GM23248 (cell line): ENCODE measurements around the gene ADAMTSL1. TPM values are rescaled to one million over a fixed set of nuclear protein-coding genes. Genes with fewer than 3 reads are reported as not detected.
A peak's percentile ranks its signal among the peaks of the same experiment; 100 is the strongest.

Experiments used
- DNase-seq: peaks from one replicate; pipeline ENCODE4 v3.0.0-alpha.2; 2015
- H2AFZ ChIP-seq: fragments of 200-600 bp; sonication (generic); 2 replicates; pipeline ENCODE4 v1.6.1; 2016; ENCODE audit warnings: antibody characterized with exemption
- H3F3A ChIP-seq: fragments of 200-600 bp; sonication (generic); 2 replicates; pipeline ENCODE4 v1.6.1; 2016; ENCODE audit warnings: mild to moderate bottlenecking, antibody characterized with exemption, mixed run types; ENCODE audit not compliant: insufficient read depth
- H3K27ac ChIP-seq: fragments of 200-600 bp; sonication (generic); 2 replicates; pipeline ENCODE4 v1.5.1; 2016; ENCODE audit warnings: mild to moderate bottlenecking
- H3K27me3 ChIP-seq: fragments of 200-600 bp; sonication (generic); replicated peaks from 2 replicates; pipeline ENCODE4 v1.6.1; 2016; ENCODE audit warnings: mild to moderate bottlenecking; ENCODE audit not compliant: insufficient read depth
- H3K36me3 ChIP-seq: fragments of 200-600 bp; sonication (generic); 2 replicates; pipeline ENCODE4 v1.6.1; 2016; ENCODE audit warnings: low read depth, mild to moderate bottlenecking
- H3K4me1 ChIP-seq: fragments of 200-600 bp; sonication (generic); 2 replicates; pipeline ENCODE4 v1.6.1; 2016; ENCODE audit warnings: mild to moderate bottlenecking; ENCODE audit not compliant: insufficient read depth
- H3K4me2 ChIP-seq: fragments of 200-600 bp; sonication (generic); one replicate; pipeline ENCODE4 v1.6.1; 2016; ENCODE audit warnings: mild to moderate bottlenecking; ENCODE audit not compliant: unreplicated experiment
- H3K4me3 ChIP-seq: fragments of 200-600 bp; sonication (generic); 2 replicates; pipeline ENCODE4 v1.5.1; 2016; ENCODE audit warnings: mild to moderate bottlenecking
- H3K79me2 ChIP-seq: fragments of 200-600 bp; sonication (generic); 2 replicates; pipeline ENCODE4 v1.6.1; 2016; ENCODE audit warnings: mild to moderate bottlenecking; ENCODE audit not compliant: insufficient read depth
- H3K9ac ChIP-seq: fragments of 200-600 bp; sonication (generic); 2 replicates; pipeline ENCODE4 v1.6.1; 2016; ENCODE audit warnings: mild to moderate bottlenecking
- H3K9me2 ChIP-seq: fragments of 200-600 bp; sonication (generic); 2 replicates; pipeline ENCODE4 v1.6.1; 2016; ENCODE audit warnings: mixed run types, mild to moderate bottlenecking, moderate library complexity; ENCODE audit not compliant: insufficient read depth
- H3K9me3 ChIP-seq: fragments of 200-600 bp; sonication (generic); one replicate; pipeline ENCODE4 v1.6.1; 2017; ENCODE audit warnings: low read depth
- H4K20me1 ChIP-seq: fragments of 200-600 bp; sonication (generic); 2 replicates; pipeline ENCODE4 v1.6.0; 2016; ENCODE audit not compliant: insufficient read depth
- EZH2 ChIP-seq: fragments of 200-600 bp; sonication (generic); IDR thresholded peaks from 2 replicates; pipeline ENCODE4 v1.6.1; 2018; ENCODE audit warnings: antibody characterized with exemption, mild to moderate bottlenecking; ENCODE audit not compliant: insufficient read depth, poor library complexity, severe bottlenecking
- EZH2phosphoT487 ChIP-seq: fragments of 200-600 bp; sonication (generic); IDR thresholded peaks from 2 replicates; pipeline ENCODE4 v1.6.1; 2018; ENCODE audit warnings: antibody characterized with exemption, moderate library complexity, mild to moderate bottlenecking, low read depth; ENCODE audit not compliant: insufficient read depth
- WGBS, 2 experiments: methylation state at CpG; one replicate each; pipeline ENCODE4 v1.1.6; 2015 to 2017; ENCODE audit warnings: low lambda C conversion rate in 2 of 2, low coverage in 1 of 2; ENCODE audit errors: missing lambda C conversion rate in 2 of 2; 5-methylcytosine and 5-hydroxymethylcytosine counted together
- in situ Hi-C: fragments of 300-500 bp; cut with MboI; formaldehyde crosslinking; loops from 2 replicates; pipeline ENCODE4 v1.15.0; 2020
- polyA plus RNA-seq: library from polyadenylated mRNA; unstranded; fragments of >200 nt; fragmentation: Nextera tagmentation; extraction: Ambion mirVana; gene quantifications from 2 replicates; pipeline ENCODE4 v1.2.1, GENCODE V29; 2016
- total RNA-seq: library from RNA; depleted of rRNA; stranded (reverse); fragments of >200 nt; shearing (Covaris generic); gene quantifications from 2 replicates; pipeline ENCODE4 v1.2.3, GENCODE V29; 2014

Gene ADAMTSL1
- total and polyA plus RNA-seq, 2 experiments from 2014 or later, result 77.0 to 273 TPM

DNA sequence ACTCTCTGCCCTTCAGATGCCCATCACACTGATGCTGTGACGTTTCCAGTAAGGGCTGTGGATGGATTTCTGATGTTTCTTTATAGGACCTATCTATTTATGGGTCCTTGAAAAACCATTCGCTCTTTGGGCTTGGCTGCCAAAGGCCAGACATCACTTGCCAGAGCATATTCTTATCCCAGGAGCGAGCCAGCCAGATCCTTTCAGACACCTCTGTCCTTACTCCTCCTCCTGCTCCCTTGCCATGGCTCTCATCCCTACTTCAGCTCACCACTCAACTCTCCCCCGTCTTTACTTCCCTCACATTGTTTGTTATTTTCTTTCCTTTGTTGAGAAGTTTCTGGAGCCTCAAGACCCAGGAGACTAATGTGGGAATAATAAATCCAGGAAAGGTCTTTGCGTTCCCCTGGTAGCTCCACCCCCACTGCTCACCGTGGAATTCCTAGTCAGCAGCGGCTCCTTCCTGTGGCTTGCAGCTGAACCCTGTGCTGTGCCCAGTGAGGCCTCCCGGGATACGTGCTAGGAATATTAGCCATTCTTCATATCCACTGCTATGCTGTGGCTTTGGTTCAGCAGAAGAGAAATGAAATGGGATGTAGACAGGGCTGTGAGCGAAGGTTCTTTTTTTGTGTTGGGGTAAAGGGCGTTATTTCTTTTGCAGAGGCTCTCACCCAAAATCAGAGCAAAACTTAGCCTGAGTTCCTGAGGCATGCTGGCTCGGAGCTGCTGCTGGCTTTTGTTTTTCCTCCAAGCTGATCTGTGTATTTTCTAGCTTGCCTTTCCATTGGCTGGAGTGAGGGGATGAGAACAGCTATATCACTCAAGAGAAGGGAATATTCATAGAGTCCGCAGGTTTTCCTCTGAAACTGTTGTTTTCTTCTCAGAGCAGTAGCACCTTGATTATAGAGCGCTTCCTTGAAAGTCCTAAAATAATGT lies 387.9 kb downstream of the ADAMTSL1 start:
- Histone ChIP-seq H3F3A (peaks cover 70% of the 10 kb centered on the region), H3K9ac (peak overlapping the region; percentile 12; the same call in 1 of the 2 replicates), H3K36me3 (peaks cover 25% of the 10 kb centered on the region), H3K4me1 (peaks cover 61% of the 10 kb centered on the region), H3K4me2 (peak overlapping the region; percentile 32), H4K20me1 (0 out of 2 replicates have a peak, but pooled peaks cover 5% of the 10 kb centered on the region), H3K79me2 (peaks cover 9% of the 10 kb centered on the region; the same call in 1 of the 2 replicates), H3K4me3 (no peak overlapping the region; the same call in 1 of the 2 replicates), H3K27ac (peak overlapping the region; percentile 11; the same call in 1 of the 2 replicates), H3K9me2 (no peaks in the 10 kb centered on the region), H2AFZ (no peak overlapping the region), H3K27me3 (no peaks in the 10 kb centered on the region), H3K9me3 (no peaks in the 10 kb centered on the region)
- no peak for TF ChIP-seq EZH2phosphoT487
- no peak for TF ChIP-seq EZH2
- in situ Hi-C loops, result no loop called here
- WGBS, 2 experiments, result 25 to 28% methylated on average over 14 of the region's 14 CpGs
- DNase-seq, result peak; percentile 69

DNA sequence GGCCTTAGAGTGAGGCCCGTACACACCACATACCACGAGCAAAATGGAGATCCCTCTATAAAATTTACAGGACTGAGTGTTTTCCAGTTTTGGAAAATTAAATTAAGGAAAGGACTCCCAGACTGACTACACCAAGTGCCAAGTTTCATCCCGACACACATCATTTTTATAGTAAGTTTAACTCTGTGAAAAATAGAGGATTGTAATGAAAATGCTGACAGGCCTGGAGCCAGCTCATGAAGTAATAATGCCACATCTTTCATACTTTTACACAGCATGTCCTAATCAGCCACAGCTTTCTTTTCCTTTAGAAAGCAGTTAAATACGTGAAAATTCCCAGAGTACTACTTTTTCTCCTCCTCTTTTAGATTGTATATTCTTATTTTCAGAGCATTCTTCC lies 389.8 kb downstream of the ADAMTSL1 start:
- Histone ChIP-seq H3K9me3 (no peaks in the 10 kb centered on the region), H2AFZ (no peak overlapping the region), H4K20me1 (0 out of 2 replicates have a peak, but pooled peaks cover 5% of the 10 kb centered on the region), H3K9ac (peak overlapping the region; percentile 44; the same call in 1 of the 2 replicates), H3K9me2 (no peaks in the 10 kb centered on the region), H3F3A (peaks cover 62% of the 10 kb centered on the region), H3K27ac (peak overlapping the region; percentile 52), H3K36me3 (peaks cover 25% of the 10 kb centered on the region), H3K4me2 (peak overlapping the region; percentile 19), H3K79me2 (peaks cover 22% of the 10 kb centered on the region), H3K4me3 (no peak overlapping the region), H3K4me1 (peaks cover 44% of the 10 kb centered on the region), H3K27me3 (no peaks in the 10 kb centered on the region)
- DNase-seq, result peak; percentile 56
- in situ Hi-C loops, result no loop called here
- no peak for TF ChIP-seq EZH2phosphoT487
- TF ChIP-seq EZH2, result no peak
- WGBS, 2 experiments, result 15 to 21% methylated on average over 4 of the region's 4 CpGs

DNA sequence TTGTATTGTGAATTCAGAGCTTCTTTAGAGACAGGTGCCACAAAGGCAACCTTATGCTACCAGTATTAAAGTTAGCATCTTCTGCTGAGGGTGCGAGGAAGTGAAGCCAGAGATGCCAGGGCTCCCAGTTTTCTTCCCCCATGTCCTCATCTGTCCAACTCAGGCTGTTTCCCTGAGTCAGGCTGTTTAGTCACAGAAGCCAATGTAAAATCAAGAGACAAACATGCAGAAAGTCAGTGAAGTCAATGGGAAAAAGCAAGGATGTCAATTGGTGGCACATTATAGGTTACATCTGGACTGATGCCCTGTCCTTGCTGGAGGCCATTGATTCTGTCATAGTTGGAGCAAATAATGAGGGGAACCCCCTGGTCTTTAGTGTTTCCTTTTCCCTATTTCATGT lies 390.6 kb downstream of the ADAMTSL1 start:
- H3K27me3 ChIP-seq, result no peaks in the 10 kb centered on the region
- peaks cover 26% of the 10 kb centered on the region for H3K36me3 ChIP-seq
- no peak overlapping the region for H2AFZ ChIP-seq
- no peaks in the 10 kb centered on the region for H3K9me3 ChIP-seq
- H3K9me2 ChIP-seq, result no peaks in the 10 kb centered on the region
- H4K20me1 ChIP-seq, result 0 out of 2 replicates have a peak, but pooled peaks cover 5% of the 10 kb centered on the region
- peak; percentile 62 for DNase-seq
- peak overlapping the region; percentile 52 for H3K27ac ChIP-seq
- no peak for TF ChIP-seq EZH2
- TF ChIP-seq EZH2phosphoT487, result no peak
- H3K9ac ChIP-seq, result peak overlapping the region; percentile 44; the same call in 1 of the 2 replicates
- WGBS, 2 experiments, result 84 to 85% methylated on average over 1 of the region's 1 CpG
- in situ Hi-C loops, result no loop called here
- H3K4me3 ChIP-seq, result no peak overlapping the region
- H3K79me2 ChIP-seq, result peaks cover 29% of the 10 kb centered on the region
- H3K4me2 ChIP-seq, result peak overlapping the region; percentile 19
- H3F3A ChIP-seq, result peaks cover 57% of the 10 kb centered on the region
- peaks cover 44% of the 10 kb centered on the region for H3K4me1 ChIP-seq

DNA sequence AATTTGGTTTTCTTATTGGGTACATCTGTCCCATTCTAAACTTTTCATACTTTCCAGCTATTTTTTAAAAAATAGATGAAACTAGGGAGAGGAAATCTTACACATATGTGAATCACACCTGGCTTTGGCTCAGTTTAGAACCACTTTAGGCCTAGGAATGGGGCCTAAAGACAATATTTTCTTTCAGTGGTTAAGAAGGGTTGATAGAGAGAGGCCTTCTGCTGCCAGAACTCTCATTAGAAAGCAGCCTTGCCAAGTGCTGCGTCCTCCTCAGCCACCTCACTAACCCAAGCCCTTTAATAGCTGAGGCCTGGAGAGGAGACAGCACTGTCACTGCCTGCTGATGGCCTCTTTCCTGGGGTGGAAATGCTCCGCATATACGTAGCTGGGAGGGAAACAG lies 391.6 kb downstream of the ADAMTSL1 start:
- H3K4me2 ChIP-seq, result no peak overlapping the region
- no peaks in the 10 kb centered on the region for H3K27me3 ChIP-seq
- WGBS, 2 experiments, result 63 to 69% methylated on average over 3 of the region's 3 CpGs
- in situ Hi-C loops, result no loop called here
- DNase-seq, result peak; percentile 52
- peaks cover 44% of the 10 kb centered on the region for H3K4me1 ChIP-seq
- peaks cover 32% of the 10 kb centered on the region for H3K36me3 ChIP-seq
- H3K9ac ChIP-seq, result no peak overlapping the region
- no peak overlapping the region for H3K4me3 ChIP-seq
- TF ChIP-seq EZH2 (no peak), EZH2phosphoT487 (no peak)
- 0 out of 2 replicates have a peak overlapping the region, but pooled peaks have one; percentile 13 for H3K27ac ChIP-seq
- H3F3A ChIP-seq, result peaks cover 57% of the 10 kb centered on the region
- H3K9me2 ChIP-seq, result no peaks in the 10 kb centered on the region
- H4K20me1 ChIP-seq, result 0 out of 2 replicates have a peak, but pooled peaks cover 5% of the 10 kb centered on the region
- H3K79me2 ChIP-seq, result peaks cover 34% of the 10 kb centered on the region
- no peak overlapping the region for H2AFZ ChIP-seq
- H3K9me3 ChIP-seq, result no peaks in the 10 kb centered on the region
